GM18498 (cell line): Measurements from ENCODE around the gene CNPY1.

Experiments used
- ATAC-seq: cut with Tn5 transposase; IDR thresholded peaks from one replicate; pipeline ENCODE4 v1.9.1; 2021; ENCODE audit warnings: mild to moderate bottlenecking, moderate library complexity; ENCODE audit not compliant: unreplicated experiment

Gene CNPY1

DNA sequence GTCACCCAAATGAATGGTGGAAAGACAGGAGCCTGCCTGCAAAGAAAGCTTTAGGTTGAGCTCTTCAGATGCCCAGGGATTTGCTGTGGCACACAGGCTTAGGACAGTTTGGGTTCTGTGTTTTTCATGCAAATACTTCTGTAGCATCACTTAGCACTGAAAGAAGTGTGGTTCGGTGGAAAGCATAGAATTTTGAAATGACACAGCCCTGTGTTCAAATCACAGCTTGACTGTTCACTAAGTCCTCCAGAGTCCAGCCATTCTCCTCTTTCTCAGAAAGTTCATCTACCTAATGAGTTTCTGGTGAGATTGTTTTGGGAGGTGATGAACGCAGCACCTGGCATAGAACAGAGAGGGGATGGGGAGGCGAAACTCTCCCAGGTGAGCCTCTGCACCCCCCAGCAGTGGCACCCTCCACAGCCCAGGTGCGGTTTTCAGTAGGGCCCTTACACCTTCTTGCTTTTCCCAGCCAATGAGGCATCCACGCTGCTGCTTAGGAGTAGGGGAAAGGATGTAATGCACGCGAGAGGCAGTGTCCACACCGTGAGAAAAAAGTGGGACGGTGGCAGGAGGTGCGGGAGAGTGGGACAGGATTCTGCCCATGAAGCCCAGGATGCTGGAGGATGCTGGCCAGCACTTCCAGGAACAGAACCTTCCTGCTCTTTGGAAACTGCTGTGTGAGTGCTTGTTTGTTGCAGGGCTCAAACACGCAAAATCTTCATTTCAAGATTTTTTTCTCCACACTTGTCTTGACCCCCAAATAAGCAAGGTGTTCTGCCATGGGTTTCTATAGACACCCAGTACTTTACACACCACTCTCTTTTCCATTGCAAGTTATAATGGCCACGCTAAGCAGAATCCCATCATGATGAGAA is 76.8 kb downstream of the CNPY1 start:
- ATAC-seq = no peak

DNA sequence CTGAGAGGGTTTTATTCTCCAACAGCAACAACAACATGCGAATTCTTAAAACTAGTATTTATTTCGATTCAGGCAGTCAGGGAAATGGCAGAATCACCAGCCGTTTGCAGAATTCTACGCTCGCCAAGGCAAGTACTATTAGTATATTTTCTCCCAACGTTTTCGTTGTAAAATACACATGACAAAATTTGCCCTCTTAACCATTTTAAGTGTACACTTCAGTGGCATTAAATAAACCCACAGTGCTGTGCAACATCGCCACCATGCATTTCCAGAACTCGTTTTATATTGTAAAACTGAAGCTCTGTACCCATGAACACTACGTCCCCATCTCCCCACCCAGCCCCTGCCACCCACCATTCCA is 77.6 kb downstream of the CNPY1 start:
- ATAC-seq = no peak

DNA sequence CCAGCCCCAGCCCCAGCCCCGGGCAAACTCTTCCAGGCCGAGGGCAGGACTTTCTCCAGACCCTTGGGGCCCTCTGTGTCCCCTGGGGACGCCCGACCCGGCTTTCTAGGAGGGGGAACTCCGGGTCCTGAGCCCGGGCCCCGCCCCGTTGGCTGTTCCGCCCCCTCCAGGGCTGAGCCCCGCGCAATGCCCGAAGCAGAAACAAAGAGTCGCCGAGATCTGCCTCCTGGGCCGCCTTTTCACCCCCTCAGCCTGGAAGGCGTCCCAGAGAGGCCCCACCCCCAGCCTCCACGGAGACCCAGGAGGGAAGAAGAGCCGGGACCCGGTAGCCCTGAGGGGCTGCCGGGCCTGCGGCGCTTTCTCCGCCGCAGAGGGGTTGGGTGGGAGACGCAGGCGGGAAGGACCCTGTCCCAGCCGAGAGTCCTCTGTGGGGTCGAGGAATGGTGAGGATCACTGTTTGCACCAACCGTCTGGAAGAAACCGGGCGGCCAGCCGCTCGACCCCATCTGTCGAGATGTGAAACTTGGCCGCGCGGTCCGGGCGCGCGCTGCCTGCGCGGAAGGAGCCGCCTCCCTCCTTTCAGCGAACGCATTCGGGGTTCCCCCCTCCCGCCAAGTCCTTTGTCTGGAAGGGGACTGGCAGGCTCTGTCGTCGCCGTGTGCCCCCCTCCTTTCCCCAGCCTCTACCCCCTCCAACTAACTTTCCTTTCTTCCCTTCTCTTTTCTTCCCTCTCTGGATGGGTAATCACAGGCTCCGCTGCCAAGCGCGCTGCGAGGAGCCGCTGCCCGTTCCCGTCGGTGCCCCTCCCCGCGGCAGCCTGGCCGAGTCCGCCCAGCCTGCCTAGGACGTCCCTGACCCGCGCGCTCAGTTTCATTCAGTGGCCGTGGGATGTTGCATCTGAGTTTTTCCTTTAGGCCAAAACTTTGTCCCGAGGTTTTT is 78.2 kb downstream of the CNPY1 start:
- ATAC-seq = no peak

DNA sequence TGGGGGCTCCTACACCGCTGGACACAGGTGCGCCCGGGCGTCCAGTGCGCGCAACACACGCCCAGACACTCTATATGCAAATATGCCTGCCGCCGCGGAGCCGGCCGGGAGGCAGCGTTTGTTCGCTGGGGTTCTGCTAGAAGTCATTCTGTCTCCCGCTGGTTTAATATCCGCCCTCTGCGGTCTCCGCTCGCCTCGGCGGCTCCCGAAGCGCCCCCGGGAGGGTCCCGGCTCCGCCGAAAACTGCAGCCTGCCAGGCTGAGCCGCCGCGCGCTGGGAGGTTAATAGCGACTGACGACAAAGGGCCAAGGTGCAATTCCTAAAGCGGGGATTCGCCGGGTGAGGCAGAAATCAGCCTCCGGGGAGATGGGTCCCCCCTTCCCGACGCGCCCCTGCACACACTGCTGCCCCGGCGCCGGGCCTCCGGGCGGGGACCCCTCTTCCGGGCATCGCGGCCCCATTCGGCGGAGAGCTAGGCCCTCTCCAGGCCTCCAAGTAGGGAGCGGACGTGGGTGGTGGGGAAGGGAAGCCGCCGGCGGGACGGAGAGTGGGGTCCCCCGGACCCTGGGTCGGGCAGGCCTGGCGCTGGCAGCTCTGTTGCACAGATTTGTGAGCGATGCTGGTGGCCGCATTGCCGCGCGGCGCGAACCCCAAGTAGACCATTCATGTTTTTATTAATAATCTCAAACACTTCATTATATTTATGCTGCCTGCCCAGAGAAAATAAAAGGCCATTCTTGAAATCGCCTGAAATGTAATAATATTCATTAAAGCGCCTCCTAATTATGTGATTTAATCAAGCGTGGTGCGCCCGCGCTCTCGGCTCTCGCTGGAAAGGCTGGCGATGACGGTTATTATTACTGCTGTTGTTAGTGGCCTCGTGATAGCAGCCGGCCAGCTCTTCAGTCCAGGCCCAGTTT is 79.3 kb downstream of the CNPY1 start:
- peak; percentile 53 for ATAC-seq

DNA sequence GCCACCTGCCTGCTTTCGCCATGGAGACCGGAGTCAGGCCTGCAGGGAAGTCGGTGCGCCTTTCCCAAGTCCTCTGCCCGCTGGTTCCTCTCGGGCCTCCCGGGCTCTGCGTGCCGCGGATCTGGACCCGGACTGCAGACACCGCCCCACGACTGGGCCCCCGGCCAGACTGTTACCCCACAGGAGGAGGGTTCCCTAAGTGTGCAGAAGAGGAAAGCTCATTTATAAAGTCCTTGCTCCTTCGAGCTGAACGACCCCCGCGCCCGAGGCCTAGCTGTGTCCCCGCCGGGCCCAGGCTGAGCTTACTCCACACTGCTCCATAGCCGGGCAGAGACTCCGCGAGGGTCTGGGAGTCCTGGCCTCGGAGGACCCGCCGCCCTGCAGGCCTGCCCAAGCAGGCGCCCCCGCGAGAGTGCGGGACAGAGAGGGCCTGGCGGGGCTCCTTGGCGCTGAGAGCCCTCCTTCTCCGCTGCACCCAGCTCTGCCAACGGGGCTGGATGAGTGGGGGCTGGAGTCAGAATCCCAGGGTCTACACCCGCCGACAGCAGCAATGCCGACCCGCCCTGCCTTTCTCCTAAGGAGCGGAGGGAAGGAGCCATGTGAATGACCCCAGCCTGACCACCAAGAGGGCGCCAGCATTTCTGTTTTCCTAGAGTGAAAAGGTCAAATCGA is 80.1 kb downstream of the CNPY1 start:
- ATAC-seq = no peak

DNA sequence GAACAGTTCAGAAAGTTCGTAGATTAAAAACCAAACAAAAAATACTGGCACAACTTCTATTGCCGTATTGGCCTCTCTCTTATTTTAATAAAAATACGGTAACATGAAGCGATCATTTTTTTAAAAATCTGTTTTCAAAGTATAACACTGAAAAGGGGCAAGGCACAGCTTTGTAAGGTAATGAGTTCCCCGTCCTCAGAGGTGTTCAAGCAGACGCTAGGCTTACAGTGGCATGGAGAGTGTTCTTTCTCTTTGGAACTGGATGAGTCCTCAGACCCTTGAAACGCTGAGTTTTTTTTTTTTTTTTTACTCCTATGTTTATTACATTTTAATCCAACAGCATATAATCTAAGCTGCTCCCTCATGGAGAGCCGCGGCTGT is 80.6 kb downstream of the CNPY1 start:
- ATAC-seq = no peak

DNA sequence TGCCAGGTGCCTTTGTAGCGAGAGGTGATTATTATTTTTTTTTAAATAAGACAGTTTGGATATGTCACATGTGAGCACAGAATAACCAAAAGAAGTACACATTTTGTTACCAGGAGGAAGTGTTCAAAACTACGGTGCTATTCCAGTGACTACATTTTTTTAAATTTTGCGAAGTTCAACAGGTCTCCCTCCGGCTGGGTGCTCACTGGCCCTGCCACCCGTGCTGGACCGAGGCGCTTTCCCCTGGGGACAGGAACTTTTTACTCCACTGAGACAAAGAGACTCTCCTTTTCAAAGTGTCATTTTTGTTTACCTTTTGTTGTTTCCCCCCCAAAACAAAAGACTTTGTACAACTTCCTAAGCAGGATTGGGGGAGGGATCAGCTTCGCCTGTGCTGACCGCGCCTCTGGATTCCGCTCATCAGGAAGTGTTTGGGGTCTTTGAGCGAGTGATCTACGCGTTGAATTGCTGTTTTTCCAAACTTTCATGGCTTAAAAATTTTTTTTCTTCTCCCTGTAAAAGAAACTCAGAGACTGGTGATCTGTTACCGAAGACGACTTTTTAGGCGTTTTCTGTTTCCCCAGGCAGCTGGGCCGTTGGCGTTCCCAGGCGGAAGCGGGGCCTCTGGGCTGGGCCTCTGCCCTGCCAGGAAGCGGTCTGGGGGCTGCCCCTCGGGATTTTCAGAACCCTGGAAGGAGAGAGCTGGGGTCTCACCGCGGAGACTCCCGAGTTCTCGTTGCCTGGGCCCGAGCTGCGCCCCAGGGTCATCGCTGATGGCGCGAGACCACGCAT is 81.2 kb downstream of the CNPY1 start:
- no peak for ATAC-seq

DNA sequence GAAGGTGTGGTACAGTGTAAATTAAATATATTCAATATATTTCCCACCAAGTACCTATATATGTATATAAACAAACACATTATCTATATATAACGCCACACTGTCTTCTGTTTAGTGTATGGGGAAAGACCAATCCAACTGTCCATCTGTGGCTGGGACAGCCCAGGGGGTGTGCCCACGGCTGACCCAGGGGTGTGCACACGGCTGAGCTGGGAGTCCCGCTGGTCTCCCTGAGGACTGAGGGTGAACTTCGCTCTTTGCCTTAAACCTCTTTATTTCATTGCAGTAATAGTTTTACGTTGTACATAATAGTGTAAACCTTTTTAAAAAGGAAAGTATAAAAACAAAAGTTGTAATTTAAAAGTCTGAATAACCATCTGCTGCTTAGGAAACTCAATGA is 82.2 kb downstream of the CNPY1 start:
- no peak for ATAC-seq

DNA sequence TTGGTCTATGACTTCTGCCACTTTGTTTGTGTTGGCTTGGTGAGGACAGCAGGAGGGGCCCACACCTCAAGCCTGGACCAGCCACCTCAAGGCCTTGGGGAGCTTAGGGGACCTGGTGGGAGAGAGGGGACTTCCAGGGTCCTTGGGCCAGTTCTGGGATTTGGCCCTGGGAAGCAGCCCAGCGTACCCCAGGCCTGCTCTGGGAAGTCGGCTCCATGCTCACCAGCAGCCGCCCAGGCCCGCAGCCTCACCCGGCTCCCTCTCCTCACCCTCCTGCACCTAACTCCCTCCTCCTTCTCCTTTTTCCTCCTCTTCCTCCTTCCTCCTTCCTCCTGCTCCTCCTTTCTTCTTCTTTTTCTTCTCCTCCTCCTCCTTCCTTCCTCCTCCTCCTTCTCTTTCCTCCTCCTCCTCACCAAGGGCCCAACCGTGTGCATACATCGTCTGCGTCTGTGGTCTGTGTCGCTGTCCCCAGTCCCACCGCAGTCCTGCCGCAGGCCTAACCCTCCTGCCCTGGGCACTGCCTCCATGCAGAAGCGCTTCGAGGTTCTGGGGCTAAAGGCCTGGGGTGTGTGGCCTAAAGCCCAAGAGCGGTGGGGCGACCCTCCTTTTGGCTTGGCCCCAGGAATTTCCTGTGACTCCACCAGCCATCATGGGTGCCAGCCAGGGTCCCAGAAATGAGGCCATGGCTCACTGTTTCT is 83.1 kb downstream of the CNPY1 start:
- ATAC-seq = no peak

DNA sequence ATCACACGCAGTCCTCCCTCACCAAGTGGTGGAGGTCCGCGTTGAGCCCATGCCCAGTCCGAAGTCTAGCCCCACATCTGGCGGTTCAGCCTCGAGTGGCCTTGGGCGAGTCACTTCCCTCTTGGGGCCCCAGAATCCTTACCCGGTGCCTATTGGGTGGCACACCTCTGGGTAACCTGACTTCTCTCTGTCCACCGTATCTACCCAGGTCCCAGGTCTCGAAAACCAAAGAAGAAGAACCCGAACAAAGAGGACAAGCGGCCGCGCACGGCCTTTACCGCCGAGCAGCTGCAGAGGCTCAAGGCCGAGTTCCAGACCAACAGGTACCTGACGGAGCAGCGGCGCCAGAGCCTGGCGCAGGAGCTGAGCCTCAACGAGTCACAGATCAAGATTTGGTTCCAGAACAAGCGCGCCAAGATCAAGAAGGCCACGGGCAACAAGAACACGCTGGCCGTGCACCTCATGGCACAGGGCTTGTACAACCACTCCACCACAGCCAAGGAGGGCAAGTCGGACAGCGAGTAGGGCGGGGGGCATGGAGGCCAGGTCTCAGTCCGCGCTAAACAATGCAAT is 84.1 kb downstream of the CNPY1 start:
- ATAC-seq = no peak

DNA sequence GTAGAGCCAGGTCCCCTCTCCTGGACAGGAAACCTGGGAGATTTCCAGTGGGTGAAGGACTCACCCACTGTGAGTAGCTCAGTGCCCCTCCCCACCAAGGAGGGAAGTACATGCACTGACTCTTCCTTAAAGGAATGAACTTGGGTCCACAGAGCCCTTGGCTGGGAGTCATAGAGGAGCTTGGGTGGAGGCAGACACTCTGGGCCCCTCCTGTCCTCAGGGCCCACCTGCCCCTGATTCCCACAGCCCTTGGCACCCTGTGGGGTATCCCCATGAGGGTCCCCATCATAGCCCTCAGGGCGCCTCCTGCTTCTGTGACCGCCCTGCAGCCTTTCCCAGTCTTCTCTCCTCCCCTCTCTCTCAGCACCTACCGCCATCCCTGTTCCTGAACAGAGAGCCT is 84.7 kb downstream of the CNPY1 start:
- ATAC-seq = no peak

DNA sequence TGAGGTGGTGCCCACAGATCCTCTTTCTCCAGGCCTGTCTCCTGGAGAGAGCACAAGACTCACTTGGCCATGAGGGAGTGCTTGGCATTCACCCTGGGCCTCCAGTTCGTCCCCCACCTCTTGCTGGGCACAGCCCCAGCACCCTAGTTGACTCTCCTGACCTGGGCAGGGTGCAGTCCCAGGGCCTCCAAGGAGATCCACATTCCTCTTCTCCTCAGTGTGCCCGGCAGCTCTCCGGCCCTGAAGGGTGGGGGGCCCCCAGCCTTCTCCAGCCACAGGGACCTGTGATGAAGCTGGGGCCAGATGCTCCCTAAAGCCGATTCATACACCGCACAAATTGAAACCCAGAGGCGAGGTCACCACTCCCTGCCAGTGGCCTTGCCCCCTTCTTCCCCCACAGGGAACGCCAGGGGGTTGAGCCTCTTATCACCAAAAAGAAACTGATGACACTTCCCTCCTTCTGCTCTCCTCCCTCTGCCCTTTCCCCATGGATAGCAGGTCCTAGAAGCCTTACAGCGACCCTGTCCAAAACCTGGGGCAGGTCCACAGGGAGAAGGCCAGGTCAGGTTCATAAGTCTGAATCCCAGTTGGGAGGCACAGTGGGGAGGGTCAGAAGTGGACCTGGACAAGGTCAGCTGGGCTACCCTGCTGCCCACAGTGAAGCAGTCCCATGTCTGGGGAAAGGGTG is 85.3 kb downstream of the CNPY1 start:
- ATAC-seq = no peak

DNA sequence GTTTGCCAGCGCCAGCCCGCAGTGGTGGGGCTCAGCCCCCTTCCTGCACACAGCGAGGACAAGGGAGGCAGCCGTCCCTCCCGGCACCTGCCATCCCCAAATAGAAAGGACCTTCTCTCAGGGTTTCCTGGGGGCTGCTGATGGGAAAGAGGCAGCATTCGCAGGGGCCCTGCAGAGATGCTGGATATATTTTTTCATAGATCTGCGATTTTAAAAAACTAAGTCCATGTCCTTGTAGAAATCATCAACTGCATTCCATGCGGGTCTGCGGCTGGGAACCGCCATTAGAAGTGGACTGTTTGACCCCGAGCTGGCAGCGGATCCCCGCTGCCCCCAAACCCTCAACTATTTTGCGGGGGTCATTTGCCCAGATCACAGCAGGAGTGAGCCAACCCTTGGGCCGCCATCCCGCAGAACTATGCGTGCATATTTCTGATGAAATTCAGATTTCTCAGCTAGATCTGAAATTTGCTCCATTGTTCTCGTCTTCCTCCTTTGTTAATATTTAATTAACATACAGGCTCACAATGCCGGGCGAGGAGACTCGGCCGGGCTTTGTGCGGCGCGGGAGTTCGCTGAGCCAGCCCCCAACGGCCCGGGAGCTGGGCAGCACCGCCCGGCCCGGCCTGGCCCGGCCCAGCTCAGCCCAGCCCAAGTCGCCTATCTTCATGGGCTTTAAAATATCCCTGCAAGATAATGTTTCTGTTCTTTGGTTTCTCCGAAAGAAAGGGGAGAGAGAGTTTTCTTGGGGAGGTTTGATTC is 86.5 kb downstream of the CNPY1 start:
- no peak for ATAC-seq

DNA sequence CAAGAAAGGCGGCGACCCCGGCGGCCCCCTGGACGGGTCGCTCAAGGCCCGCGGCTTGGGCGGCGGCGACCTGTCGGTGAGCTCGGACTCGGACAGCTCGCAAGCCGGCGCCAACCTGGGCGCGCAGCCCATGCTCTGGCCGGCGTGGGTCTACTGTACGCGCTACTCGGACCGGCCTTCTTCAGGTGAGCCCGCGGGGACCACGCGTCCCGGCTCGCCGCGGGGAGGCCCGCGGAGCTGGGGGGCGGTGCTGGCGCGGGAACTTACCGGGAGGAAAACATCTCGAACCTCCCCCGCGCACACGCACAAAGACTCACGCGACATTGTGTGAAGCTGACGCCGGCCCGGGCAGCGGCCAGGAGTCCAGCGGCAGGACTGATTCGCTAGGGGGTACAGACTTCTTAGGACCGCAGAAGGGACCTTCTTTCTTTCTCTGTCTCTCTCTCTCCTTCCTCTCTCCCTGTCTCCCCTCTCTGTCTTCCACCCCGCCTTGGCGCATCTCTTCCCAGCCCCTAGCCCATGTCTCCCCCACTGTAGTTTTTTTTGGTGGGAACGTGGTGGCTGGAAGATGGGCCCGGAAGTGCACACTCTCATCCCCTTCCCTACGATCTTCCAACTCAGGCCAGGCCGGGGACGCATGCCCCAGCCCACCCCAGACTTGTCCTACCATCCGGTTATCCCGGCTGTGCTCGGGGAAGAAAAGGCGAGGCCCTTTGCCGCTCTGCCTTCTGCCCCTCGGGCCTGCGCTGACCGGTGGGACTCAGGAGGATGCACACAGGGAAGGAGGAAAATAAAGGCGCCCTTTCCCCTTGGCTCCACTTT is 87.3 kb downstream of the CNPY1 start:
- no peak for ATAC-seq

DNA sequence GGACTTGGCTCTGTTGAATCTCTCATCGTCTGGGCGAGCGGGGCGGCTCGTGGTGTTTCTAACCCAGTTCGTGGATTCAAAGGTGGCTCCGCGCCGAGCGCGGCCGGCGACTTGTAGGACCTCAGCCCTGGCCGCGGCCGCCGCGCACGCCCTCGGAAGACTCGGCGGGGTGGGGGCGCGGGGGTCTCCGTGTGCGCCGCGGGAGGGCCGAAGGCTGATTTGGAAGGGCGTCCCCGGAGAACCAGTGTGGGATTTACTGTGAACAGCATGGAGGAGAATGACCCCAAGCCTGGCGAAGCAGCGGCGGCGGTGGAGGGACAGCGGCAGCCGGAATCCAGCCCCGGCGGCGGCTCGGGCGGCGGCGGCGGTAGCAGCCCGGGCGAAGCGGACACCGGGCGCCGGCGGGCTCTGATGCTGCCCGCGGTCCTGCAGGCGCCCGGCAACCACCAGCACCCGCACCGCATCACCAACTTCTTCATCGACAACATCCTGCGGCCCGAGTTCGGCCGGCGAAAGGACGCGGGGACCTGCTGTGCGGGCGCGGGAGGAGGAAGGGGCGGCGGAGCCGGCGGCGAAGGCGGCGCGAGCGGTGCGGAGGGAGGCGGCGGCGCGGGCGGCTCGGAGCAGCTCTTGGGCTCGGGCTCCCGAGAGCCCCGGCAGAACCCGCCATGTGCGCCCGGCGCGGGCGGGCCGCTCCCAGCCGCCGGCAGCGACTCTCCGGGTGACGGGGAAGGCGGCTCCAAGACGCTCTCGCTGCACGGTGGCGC is 88.1 kb downstream of the CNPY1 start, which contains the start of gene EN2:
EN2 (plus strand) TSS at position 19 of the 767 bp plus-strand sequence; CDS start at position 268, 249 bp downstream.
- ATAC-seq = no peak
